GM12874 (cell line): ENCODE measurements around the gene ENTPD3.

ENCODE experiments used
- TF ChIP-seq, protein P1 (sequence below): IDR thresholded peaks from 2 replicates; pipeline ENCODE4 v1.5.1; 2011; ENCODE audit warnings: low read depth, mild to moderate bottlenecking, control low read depth, low read length, moderate library complexity; ENCODE audit not compliant: insufficient read depth

Gene ENTPD3

DNA sequence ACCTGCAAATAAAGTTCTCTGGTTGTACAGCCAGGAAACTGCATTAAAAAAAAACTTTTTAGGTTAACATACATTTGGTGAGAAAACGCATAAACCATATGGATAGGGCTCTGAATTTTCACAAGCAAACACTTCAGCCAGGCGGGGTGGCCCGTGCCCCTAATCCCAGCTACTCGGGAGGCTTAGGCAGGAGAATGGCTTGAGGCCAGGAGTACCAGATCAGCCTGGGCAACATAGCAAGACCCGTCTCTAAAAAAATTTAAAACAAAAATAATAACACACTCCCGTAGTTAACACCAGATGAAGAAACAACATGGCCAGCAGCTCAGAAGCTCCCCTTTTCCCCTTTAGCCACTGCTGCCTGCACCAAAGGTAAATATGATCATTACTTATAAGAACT lies 66.9 kb downstream of the ENTPD3 start:
- TF ChIP-seq, protein P1, sequence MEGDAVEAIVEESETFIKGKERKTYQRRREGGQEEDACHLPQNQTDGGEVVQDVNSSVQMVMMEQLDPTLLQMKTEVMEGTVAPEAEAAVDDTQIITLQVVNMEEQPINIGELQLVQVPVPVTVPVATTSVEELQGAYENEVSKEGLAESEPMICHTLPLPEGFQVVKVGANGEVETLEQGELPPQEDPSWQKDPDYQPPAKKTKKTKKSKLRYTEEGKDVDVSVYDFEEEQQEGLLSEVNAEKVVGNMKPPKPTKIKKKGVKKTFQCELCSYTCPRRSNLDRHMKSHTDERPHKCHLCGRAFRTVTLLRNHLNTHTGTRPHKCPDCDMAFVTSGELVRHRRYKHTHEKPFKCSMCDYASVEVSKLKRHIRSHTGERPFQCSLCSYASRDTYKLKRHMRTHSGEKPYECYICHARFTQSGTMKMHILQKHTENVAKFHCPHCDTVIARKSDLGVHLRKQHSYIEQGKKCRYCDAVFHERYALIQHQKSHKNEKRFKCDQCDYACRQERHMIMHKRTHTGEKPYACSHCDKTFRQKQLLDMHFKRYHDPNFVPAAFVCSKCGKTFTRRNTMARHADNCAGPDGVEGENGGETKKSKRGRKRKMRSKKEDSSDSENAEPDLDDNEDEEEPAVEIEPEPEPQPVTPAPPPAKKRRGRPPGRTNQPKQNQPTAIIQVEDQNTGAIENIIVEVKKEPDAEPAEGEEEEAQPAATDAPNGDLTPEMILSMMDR = no peak

- TF ChIP-seq, protein P1 = no peak
Observed at GRCh38 chr3:40455328-40455727, 68.3 kb downstream of the ENTPD3 start.

DNA sequence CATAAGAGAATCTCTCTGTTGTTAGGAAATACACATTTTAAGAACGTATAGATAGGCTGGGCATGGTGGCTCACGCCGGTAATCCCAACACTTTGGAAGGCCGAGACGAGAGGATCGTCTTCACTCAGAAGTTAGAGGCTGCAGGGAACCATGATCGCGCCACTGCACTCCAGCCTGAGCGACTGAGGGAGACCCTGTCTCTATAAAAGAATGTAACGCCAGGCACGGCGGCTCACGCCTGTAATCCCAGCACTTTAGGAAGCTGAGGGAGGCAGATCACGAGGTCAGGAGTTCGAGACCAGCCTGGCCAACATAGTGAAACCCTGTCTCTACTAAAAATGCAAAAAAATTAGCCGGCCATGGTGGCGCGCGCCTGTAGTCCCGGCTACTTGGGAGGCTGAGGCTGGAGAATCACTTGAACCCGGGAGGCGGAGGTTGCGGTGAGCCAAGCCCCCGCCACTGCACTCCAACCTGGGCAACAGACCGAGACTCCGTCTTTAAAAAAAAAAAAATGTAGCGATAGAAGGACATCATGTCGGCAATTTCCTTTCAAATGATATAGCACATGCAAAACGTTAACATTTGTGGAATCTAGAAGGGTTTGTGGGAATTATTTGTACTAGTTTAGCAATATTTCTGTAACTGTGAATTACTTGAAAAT lies 69.4 kb downstream of the ENTPD3 start:
- TF ChIP-seq, protein P1 = no peak

GRCh38 chr3:40456940-40457823 lies 70.2 kb downstream of the ENTPD3 start, which contains the start of gene RPL14:
Gene RPL14 (plus strand): TSS chr3:40457339. CDS start chr3:40457472, 133 bp downstream.
- TF ChIP-seq, protein P1 = no peak

GRCh38 chr3:40458473-40458872 lies 71.5 kb downstream of the ENTPD3 start:
- TF ChIP-seq, protein P1 = no peak

DNA sequence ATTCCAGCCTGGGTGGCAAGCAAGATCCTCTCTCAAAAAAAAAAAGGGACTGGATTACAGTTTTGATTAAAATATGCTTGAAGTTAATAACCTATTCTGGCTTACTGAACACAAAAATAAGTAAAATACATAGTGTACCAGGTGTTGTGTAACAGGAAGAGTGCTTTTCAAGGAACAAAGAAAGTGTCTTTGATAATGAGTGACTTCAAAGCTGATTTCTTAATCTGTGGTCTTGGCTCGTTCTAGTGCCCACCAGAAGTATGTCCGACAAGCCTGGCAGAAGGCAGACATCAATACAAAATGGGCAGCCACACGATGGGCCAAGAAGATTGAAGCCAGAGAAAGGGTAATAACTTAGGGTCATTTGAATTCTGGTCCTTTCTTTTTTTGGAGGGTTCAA lies 74.2 kb downstream of the ENTPD3 start:
- TF ChIP-seq, protein P1 = no peak

- TF ChIP-seq, protein P1 = no peak
Observed at GRCh38 chr3:40463579-40463978, 76.6 kb downstream of the ENTPD3 start.
